Measurements from ENCODE around the gene NDUFB2.
A peak's percentile ranks its signal among the peaks of the same experiment; 100 is the strongest.

NDUFB2 gene

GRCh38 chr7:140673774-140674155 is 22.7 kb upstream of the NDUFB2 start (continued):
- TF ChIP-seq ZBTB11 (tag by site-specific recombination; conservative IDR thresholded peaks at IDR 0.05; ENCODE audit: low read depth) (no peak), ZNF16 (tag by site-specific recombination; IDR thresholded peaks at IDR 0.05; ENCODE audit: low read depth) (no peak), FEZF1 (tag by site-specific recombination; IDR thresholded peaks at IDR 0.05) (no peak), ZBTB1 (tag by site-specific recombination; IDR thresholded peaks at IDR 0.05) (no peak)

DNA sequence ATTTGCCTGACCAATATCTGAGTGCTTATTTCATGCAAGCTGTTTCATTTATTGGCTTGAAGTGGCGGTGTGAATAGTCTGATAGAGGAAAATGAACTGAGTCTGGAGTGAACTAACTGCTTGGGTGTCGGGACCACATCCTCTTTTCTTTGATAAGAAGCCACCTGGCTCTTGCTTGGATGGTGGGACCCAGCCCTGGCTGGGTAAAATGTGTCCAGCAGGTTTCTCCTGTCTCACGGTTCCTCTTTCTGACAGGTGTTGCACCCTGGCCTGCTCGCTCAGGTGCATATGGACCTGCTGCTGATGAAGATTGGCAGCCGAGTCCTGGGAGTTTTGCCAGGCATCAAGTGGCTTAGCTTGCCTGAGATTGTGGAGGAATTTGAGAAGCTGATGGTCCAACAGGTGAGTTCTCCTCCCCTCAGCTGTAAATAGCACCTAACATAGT is 22.1 kb upstream of the NDUFB2 start:
- POLR2A ChIA-PET = interaction anchor here (0.9 to 2.1 kb wide), 4 partner anchors 12 to 341 kb away, joined by 3 to 6 read pairs (median 4); partner anchors contain the start of gene MRPS33
- peaks cover 0 to 41% of the 10 kb centered on the region in 2 experiments; a peak in 2 of 3 replicates for H3K36me3 ChIP-seq (ENCODE audit: control insufficient read depth in 2 of 2, insufficient read depth in 1 of 2, low read length in 2 of 2)
- H3K4me3 ChIP-seq (ENCODE audit: low read depth, low read length) = peak overlapping the region; percentile 5; the same call in 1 of the 2 replicates
- no peaks in the 10 kb centered on the region for H3K9me3 ChIP-seq (ENCODE audit: control insufficient read depth, insufficient read depth, low read depth, low read length)
- H3K4me1 ChIP-seq (ENCODE audit: control insufficient read depth, insufficient read depth, low read length) = no peaks in the 10 kb centered on the region
- CTCF ChIA-PET = interaction anchor here (0.6 to 1.6 kb wide), 11 partner anchors 10 to 978 kb away, joined by 3 to 7 read pairs (median 5); no protein-coding TSS in a partner anchor
- no peak overlapping the region for H3K27ac ChIP-seq (ENCODE audit: extremely low read depth, low read depth, low read length)
- TF ChIP-seq, protein P1, sequence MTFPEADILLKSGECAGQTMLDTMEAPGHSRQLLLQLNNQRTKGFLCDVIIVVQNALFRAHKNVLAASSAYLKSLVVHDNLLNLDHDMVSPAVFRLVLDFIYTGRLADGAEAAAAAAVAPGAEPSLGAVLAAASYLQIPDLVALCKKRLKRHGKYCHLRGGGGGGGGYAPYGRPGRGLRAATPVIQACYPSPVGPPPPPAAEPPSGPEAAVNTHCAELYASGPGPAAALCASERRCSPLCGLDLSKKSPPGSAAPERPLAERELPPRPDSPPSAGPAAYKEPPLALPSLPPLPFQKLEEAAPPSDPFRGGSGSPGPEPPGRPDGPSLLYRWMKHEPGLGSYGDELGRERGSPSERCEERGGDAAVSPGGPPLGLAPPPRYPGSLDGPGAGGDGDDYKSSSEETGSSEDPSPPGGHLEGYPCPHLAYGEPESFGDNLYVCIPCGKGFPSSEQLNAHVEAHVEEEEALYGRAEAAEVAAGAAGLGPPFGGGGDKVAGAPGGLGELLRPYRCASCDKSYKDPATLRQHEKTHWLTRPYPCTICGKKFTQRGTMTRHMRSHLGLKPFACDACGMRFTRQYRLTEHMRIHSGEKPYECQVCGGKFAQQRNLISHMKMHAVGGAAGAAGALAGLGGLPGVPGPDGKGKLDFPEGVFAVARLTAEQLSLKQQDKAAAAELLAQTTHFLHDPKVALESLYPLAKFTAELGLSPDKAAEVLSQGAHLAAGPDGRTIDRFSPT (tag by site-specific recombination; IDR thresholded peaks at IDR 0.05) = no peak
- TF ChIP-seq ZNF544 (tag by site-specific recombination; IDR thresholded peaks at IDR 0.05) (no peak), ZNF654 (tag by site-specific recombination; IDR thresholded peaks at IDR 0.05; ENCODE audit: low read depth) (no peak), ZNF362 (tag by site-specific recombination; IDR thresholded peaks at IDR 0.05) (no peak), FEZF1 (tag by site-specific recombination; IDR thresholded peaks at IDR 0.05) (no peak), ZNF133 (tag by site-specific recombination; IDR thresholded peaks at IDR 0.05) (no peak), SCRT1 (tag by site-specific recombination; IDR thresholded peaks at IDR 0.05; ENCODE audit: borderline replicate concordance) (peak; percentile 96), ZNF302 (tag by site-specific recombination; IDR thresholded peaks at IDR 0.05; ENCODE audit: low read depth) (no peak), ZFHX2 (tag by site-specific recombination; conservative IDR thresholded peaks at IDR 0.05) (no peak), ZBTB17 (tag by site-specific recombination; IDR thresholded peaks at IDR 0.05) (no peak), BCL6B (tag by site-specific recombination; IDR thresholded peaks at IDR 0.05) (no peak), OVOL3 (tag by site-specific recombination; IDR thresholded peaks at IDR 0.05) (no peak), SP7 (tag by site-specific recombination; IDR thresholded peaks at IDR 0.05) (no peak), ZNF121 (tag by site-specific recombination; IDR thresholded peaks at IDR 0.05) (no peak), SCRT2 (tag by site-specific recombination; IDR thresholded peaks at IDR 0.05) (peak; percentile 98), KLF8 (tag by site-specific recombination; IDR thresholded peaks at IDR 0.05) (no peak), HOXC10 (CRISPR knock-in tag; IDR thresholded peaks at IDR 0.05) (no peak), ZFP41 (tag by site-specific recombination; IDR thresholded peaks at IDR 0.05; ENCODE audit: borderline replicate concordance) (no peak), SP2 (tag by site-specific recombination; IDR thresholded peaks at IDR 0.05) (no peak)
- TF ChIP-seq, protein P2, sequence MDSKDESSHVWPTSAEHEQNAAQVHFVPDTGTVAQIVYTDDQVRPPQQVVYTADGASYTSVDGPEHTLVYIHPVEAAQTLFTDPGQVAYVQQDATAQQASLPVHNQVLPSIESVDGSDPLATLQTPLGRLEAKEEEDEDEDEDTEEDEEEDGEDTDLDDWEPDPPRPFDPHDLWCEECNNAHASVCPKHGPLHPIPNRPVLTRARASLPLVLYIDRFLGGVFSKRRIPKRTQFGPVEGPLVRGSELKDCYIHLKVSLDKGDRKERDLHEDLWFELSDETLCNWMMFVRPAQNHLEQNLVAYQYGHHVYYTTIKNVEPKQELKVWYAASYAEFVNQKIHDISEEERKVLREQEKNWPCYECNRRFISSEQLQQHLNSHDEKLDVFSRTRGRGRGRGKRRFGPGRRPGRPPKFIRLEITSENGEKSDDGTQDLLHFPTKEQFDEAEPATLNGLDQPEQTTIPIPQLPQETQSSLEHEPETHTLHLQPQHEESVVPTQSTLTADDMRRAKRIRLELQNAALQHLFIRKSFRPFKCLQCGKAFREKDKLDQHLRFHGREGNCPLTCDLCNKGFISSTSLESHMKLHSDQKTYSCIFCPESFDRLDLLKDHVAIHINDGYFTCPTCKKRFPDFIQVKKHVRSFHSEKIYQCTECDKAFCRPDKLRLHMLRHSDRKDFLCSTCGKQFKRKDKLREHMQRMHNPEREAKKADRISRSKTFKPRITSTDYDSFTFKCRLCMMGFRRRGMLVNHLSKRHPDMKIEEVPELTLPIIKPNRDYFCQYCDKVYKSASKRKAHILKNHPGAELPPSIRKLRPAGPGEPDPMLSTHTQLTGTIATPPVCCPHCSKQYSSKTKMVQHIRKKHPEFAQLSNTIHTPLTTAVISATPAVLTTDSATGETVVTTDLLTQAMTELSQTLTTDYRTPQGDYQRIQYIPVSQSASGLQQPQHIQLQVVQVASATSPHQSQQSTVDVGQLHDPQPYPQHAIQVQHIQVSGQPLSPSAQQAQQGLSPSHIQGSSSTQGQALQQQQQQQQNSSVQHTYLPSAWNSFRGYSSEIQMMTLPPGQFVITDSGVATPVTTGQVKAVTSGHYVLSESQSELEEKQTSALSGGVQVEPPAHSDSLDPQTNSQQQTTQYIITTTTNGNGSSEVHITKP (tag by site-specific recombination; IDR thresholded peaks at IDR 0.05) = peak; percentile 27; the same call in 1 of the 2 replicates
- TF ChIP-seq, protein P3, sequence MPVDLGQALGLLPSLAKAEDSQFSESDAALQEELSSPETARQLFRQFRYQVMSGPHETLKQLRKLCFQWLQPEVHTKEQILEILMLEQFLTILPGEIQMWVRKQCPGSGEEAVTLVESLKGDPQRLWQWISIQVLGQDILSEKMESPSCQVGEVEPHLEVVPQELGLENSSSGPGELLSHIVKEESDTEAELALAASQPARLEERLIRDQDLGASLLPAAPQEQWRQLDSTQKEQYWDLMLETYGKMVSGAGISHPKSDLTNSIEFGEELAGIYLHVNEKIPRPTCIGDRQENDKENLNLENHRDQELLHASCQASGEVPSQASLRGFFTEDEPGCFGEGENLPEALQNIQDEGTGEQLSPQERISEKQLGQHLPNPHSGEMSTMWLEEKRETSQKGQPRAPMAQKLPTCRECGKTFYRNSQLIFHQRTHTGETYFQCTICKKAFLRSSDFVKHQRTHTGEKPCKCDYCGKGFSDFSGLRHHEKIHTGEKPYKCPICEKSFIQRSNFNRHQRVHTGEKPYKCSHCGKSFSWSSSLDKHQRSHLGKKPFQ (tag by site-specific recombination; IDR thresholded peaks at IDR 0.05) = peak; percentile 58; the same call in 1 of the 2 replicates
